GM20000 (cell line): ENCODE measurements around the gene SAP30.
A peak's percentile ranks its signal among the peaks of the same experiment; 100 is the strongest.

Experiments
- DNase-seq: peaks from one replicate; pipeline ENCODE4 v3.0.0; 2012; ENCODE audit warnings: low spot score
- TF ChIP-seq, protein P1 (sequence below): IDR thresholded peaks from 2 replicates; pipeline ENCODE4 v1.5.1; 2012; ENCODE audit warnings: mild to moderate bottlenecking, control low read depth; ENCODE audit errors: extremely low read depth, missing control alignments

SAP30 gene, protein sequence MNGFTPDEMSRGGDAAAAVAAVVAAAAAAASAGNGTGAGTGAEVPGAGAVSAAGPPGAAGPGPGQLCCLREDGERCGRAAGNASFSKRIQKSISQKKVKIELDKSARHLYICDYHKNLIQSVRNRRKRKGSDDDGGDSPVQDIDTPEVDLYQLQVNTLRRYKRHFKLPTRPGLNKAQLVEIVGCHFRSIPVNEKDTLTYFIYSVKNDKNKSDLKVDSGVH

DNA sequence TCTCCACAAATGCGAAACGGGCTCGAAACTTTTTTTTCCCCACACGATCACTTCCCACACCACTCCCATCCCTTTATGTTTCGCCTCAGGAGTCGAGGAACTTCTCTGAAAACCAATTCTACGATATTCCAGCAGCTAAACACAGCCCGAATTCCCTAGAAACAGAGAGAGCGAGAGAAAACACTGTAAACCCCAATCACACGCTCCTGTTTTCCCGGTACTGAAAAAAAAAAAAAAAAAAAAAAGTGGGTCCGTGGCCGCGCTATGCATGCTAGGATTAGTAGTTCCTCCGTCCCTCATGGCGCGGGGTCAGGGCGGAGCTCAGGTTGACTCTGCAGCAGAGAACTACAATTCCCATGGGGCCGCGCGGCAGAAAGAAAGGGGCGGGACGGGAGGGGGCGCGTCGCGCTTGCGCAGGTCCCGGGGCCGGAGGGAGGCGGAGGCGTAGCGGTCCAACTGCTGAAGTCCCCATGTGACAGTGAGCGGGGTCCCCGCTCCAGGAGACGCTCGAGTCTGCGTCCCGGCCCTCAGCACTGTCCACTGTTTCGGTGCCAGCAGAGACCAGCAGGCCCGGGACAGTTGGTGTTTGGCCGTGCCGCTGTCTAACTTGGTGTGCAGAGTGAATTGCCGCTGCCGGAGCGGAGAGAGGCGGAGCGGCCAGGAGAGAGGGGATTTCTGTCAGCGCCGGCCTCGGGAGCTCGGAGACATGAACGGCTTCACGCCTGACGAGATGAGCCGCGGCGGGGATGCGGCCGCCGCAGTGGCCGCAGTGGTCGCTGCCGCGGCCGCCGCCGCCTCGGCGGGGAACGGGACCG, at the start of gene SAP30:
SAP30 (plus strand) TSS at position 478 of the 815 bp plus-strand sequence; CDS start at position 707, 229 bp downstream.
- TF ChIP-seq, protein P1, sequence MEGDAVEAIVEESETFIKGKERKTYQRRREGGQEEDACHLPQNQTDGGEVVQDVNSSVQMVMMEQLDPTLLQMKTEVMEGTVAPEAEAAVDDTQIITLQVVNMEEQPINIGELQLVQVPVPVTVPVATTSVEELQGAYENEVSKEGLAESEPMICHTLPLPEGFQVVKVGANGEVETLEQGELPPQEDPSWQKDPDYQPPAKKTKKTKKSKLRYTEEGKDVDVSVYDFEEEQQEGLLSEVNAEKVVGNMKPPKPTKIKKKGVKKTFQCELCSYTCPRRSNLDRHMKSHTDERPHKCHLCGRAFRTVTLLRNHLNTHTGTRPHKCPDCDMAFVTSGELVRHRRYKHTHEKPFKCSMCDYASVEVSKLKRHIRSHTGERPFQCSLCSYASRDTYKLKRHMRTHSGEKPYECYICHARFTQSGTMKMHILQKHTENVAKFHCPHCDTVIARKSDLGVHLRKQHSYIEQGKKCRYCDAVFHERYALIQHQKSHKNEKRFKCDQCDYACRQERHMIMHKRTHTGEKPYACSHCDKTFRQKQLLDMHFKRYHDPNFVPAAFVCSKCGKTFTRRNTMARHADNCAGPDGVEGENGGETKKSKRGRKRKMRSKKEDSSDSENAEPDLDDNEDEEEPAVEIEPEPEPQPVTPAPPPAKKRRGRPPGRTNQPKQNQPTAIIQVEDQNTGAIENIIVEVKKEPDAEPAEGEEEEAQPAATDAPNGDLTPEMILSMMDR, result no peak
- DNase-seq, result peak; percentile 96

DNA sequence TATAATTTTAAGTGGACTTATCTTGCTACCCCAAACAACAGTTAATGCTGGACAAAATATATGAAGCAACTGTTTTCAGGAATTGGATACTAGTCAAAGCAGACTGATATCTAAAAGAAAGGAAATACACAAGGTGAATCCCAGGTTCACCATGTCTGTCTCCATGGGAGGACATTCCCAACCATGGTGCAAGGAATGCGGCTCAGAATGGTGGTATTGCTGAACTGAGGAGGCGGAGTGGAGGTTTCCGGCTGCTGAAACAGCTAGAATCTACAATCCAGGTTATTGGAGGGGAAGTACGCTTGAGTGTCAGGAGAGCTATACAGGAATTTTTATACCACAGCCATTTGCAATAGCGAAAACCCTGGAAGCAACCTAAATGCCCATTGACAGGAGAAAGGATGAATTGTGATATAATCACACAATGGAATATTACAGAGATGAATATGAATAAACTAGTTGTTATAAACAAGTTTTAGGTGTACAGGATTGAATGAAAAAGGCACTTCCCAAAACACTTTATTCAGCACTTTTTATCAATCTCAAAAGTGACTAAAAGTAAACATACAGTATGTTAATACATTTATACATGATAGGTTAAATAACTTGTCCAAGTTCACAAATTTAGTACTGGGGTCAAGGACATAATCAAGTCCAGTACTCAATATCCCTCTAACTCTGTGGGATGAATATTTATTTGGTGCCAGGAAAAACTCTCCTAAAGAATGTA, 45.6 kb upstream of the SAP30 start:
- TF ChIP-seq, protein P1, result no peak
- DNase-seq, result no peak

DNA sequence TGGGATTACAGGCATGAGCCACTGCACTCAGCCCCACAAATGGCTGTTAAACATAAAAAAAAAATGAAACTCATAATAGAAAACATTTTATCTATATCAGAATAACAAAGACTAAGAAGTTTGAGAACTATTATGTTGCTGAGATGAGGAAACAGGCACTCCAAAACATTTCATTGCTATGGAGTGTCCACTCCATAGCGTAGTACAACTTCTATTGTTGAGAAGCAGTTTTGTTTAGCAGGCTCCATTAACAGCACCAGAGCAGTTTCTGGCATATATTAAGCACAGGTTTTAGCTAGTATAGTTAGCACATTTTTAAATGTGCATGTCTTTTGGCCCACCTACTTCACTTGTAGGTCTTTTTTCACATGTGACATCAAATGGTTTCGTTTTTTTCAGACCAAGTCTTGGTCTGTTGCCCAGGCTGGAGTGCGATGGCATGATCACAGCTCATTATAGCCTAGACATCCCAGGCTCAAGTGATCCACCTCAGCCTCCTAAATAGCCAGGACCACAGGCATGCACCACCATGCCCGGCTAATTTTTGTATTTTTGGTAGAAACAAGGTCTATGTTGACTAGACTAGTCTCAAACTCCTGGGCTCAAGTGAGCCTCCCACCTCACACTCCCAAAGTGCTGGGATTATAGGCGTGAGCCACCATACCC, 42.4 kb upstream of the SAP30 start:
- no peak for DNase-seq
- TF ChIP-seq, protein P1, result no peak

DNA sequence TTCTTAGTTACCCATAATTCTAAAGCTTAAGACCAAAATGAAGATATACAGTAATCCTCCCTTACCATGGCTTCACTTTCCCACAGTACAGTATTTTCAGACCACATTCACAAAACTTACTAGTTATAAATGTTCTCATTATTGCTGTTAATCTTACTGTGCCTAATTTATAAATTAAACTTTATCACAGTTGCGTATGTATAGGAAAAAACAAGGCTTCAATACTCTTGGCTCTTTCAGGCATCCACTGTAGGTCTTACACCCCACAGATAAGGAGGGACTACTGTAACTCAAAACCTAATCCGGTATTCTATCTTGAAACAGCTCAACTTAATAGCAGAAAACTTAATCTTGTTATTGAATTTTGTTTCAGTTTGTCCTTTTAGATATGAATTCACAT, 40.2 kb upstream of the SAP30 start:
- no peak for DNase-seq
- TF ChIP-seq, protein P1, result no peak

DNA sequence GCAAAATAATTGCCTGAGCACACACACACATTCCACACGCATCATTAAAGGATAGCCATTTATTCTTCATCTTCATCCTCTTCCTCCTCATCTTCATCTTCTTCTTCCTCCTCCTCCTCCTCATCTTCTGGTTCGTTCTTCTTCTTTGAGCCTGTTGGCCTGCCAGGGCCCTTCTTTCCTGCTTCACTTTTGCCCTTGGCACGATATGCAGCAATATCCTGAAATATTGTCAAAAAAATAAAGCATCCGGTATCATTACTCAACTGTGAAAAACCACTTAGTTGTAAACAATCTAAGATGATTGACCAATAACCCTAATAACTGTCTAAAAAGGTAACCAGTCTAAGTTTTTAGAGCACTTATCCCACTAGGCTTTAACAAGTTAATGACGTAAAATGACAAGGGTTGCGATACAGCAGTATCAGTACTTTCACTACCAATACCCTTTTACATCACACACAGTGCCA, 38.7 kb upstream of the SAP30 start:
- TF ChIP-seq, protein P1, result no peak
- DNase-seq, result no peak

DNA sequence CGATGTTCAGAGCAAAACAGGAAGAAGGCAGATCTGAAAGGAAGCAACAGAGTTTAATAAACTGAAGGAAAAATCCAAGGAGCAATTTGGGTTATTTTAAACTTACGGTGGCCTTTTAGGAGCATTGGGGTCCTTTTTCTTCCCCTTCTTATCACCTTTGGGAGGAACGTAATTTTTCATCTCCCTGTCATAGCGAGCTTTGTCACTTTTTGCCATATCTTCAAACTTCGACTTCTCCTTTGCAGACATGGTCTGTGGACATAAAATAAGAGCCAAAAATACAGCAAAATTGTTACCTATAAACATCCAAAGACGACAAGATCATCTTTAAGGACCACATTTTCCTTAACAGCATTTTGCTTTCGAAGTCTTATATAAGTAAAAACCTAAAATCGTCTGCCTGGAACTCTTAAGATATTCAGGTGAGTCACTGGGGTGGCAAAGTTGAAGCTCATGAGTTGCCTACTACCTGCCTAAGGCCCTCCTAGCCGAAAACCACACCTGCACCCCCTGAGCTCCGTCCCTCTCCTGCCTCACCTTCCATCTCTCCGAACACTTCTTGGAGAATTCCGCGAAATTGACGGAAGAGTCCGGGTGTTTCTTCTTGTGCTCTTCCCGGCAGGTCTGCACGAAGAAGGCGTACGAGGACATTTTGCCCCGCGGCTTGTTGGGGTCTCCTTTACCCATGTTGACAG, 37.6 kb upstream of the SAP30 start:
- peak; percentile 10 for DNase-seq
- TF ChIP-seq, protein P1, result no peak
